CD8-positive, alpha-beta memory T cell (primary cell): ENCODE data around the gene CPXM2. TPM values are rescaled to one million over a fixed set of nuclear protein-coding genes. Genes with fewer than 3 reads are reported as not detected.

Source experiments
- CTCF ChIA-PET: fragments of 350-600 bp; sonication (Branson Sonifier 250); formaldehyde crosslinking; loops from one replicate; lab custom pipeline; 2021; ENCODE audit warnings: antibody characterized with exemption; lab: Charles Lee
- POLR2A ChIA-PET: fragments of 350-600 bp; sonication (Branson Sonifier 250); formaldehyde crosslinking; loops from one replicate; lab custom pipeline; 2021; ENCODE audit warnings: antibody characterized with exemption; lab: Charles Lee
- DNase-seq, 5 donors: peaks; one replicate each; pipeline versions ENCODE4 v3.0.0 to v3.0.0-alpha.2; 2020 to 2022; ENCODE audit warnings: mixed read lengths in 1 of 5
- H3K27ac ChIP-seq: one replicate; pipeline ENCODE4 v1.7.0; 2013; ENCODE audit warnings: low read depth, mild to moderate bottlenecking, low read length, moderate library complexity
- H3K27me3 ChIP-seq: 2 replicates; pipeline ENCODE4 v1.7.0; 2013; ENCODE audit warnings: low read length, mild to moderate bottlenecking; ENCODE audit not compliant: insufficient read depth, poor library complexity, severe bottlenecking
- H3K36me3 ChIP-seq: 2 replicates; pipeline ENCODE4 v1.7.0; 2013; ENCODE audit warnings: mild to moderate bottlenecking, low read length, moderate library complexity; ENCODE audit not compliant: insufficient read depth
- H3K4me1 ChIP-seq: 2 replicates; pipeline ENCODE4 v1.7.0; 2013; ENCODE audit warnings: mild to moderate bottlenecking, low read length, moderate library complexity; ENCODE audit not compliant: insufficient read depth
- H3K4me3 ChIP-seq: 2 replicates; pipeline ENCODE4 v1.7.0; 2013; ENCODE audit warnings: mild to moderate bottlenecking, low read length
- H3K9me3 ChIP-seq: 2 replicates; pipeline ENCODE4 v1.7.0; 2013; ENCODE audit warnings: mild to moderate bottlenecking, low read length
- H3K27ac Mint-ChIP-seq, 8 donors: one replicate each; pipeline ENCODE4 v1.8.0; 2020 to 2021; ENCODE audit warnings: mixed read lengths in 8 of 8, mild to moderate bottlenecking in 6 of 8, inconsistent platforms in 3 of 8, moderate library complexity in 3 of 8
- H3K27me3 Mint-ChIP-seq, 2 donors: one replicate each; pipeline ENCODE4 v1.8.0; 2020 to 2021; ENCODE audit warnings: mixed read lengths in 2 of 2, mild to moderate bottlenecking in 1 of 2, moderate library complexity in 1 of 2
- H3K36me3 Mint-ChIP-seq, 3 donors: one replicate each; pipeline ENCODE4 v1.8.0; 2020 to 2021; ENCODE audit warnings: mixed read lengths in 3 of 3, inconsistent platforms in 1 of 3, mild to moderate bottlenecking in 1 of 3
- H3K4me1 Mint-ChIP-seq, 3 donors: one replicate each; pipeline ENCODE4 v1.8.0; 2020 to 2021; ENCODE audit warnings: mixed read lengths in 3 of 3, inconsistent platforms in 1 of 3, mild to moderate bottlenecking in 1 of 3
- H3K4me3 Mint-ChIP-seq, 7 donors: one replicate each; pipeline ENCODE4 v1.8.0; 2020 to 2021; ENCODE audit warnings: mixed read lengths in 7 of 7, mild to moderate bottlenecking in 6 of 7, moderate library complexity in 4 of 7, inconsistent platforms in 2 of 7
- H3K9me3 Mint-ChIP-seq, 5 donors: one replicate each; pipeline ENCODE4 v1.8.0; 2020 to 2022; ENCODE audit warnings: mixed read lengths in 5 of 5, mild to moderate bottlenecking in 3 of 5, moderate library complexity in 2 of 5, inconsistent platforms in 1 of 5
- polyA plus RNA-seq: library from polyadenylated mRNA; unstranded; fragments of 300-500 nt; fragmentation: Illumina TruSeq; gene quantifications from one replicate; pipeline ENCODE4 v1.2.3, GENCODE V29; 2021
- total RNA-seq, 2 experiments: library from RNA; stranded (reverse); gene quantifications; one replicate each; pipeline ENCODE4 v1.2.3, GENCODE V29; 2021

The CPXM2 gene
- total and polyA plus RNA-seq, 3 experiments from 2014 or later = not detected

DNA sequence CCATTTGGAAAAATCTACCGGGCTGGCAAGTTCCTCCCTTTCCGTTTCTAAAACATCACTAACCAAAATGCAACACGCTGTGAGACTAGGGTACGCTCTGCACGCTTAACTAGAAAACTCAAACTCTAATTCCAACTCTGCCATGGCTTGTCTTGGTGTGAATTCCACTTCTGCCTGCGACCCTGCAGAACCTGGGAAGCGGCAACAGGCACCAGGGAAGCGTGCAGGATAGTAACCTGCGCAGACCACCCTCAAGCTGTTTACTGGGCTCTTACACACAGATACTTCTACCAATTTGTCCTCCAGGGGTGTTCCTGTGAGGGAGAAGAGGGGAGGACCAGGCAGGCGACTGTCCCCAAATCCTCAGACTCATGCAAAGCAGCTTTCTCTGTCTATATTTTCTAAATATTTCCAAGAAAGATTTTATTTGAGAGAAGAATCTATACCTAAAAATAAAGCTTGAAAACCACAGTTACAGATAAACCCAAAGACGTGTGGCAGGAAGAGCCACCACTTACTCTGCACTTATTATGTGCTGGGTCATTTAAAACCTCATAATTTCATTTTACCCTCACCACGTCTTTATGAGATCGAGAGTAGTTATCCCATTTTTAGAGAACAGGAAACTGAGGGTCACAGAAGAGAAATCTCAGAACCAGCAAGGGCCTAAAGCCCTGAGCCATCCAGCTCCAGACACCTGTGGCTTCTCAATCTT is 52.9 kb downstream of the CPXM2 start:
- Histone ChIP-seq H3K27me3 (no peaks in the 10 kb centered on the region), H3K9me3 (no peaks in the 10 kb centered on the region), H3K4me3 (no peak overlapping the region), H3K36me3 (no peaks in the 10 kb centered on the region), H3K27ac (no peak overlapping the region), H3K4me1 (no peaks in the 10 kb centered on the region)
- H3K36me3 Mint-ChIP-seq = no peaks in the 10 kb centered on the region
- ChIA-PET POLR2A (no interaction called here), CTCF (no interaction called here)
- no peak overlapping the region for H3K4me3 Mint-ChIP-seq
- DNase-seq = no peak
- H3K27ac Mint-ChIP-seq = no peak overlapping the region
- no peaks in the 10 kb centered on the region for H3K9me3 Mint-ChIP-seq
- peaks cover 3 to 12% of the 10 kb centered on the region in 2 donors for H3K27me3 Mint-ChIP-seq
- H3K4me1 Mint-ChIP-seq = no peaks in the 10 kb centered on the region

- Mint-ChIP-seq H3K4me1 (no peaks in the 10 kb centered on the region), H3K27me3 (peaks cover 3 to 12% of the 10 kb centered on the region in 2 donors), H3K4me3 (no peak overlapping the region), H3K9me3 (peaks cover 0 to 2% (median 0%) of the 10 kb centered on the region in 5 donors), H3K36me3 (no peaks in the 10 kb centered on the region), H3K27ac (no peak overlapping the region)
- Histone ChIP-seq H3K9me3 (no peaks in the 10 kb centered on the region), H3K27ac (no peak overlapping the region), H3K4me1 (no peaks in the 10 kb centered on the region), H3K4me3 (no peak overlapping the region), H3K27me3 (no peaks in the 10 kb centered on the region), H3K36me3 (no peaks in the 10 kb centered on the region)
- ChIA-PET POLR2A (no interaction called here), CTCF (no interaction called here)
- DNase-seq = no peak
Observed at GRCh38 chr10:123837756-123838155, 53.9 kb downstream of the CPXM2 start.

DNA sequence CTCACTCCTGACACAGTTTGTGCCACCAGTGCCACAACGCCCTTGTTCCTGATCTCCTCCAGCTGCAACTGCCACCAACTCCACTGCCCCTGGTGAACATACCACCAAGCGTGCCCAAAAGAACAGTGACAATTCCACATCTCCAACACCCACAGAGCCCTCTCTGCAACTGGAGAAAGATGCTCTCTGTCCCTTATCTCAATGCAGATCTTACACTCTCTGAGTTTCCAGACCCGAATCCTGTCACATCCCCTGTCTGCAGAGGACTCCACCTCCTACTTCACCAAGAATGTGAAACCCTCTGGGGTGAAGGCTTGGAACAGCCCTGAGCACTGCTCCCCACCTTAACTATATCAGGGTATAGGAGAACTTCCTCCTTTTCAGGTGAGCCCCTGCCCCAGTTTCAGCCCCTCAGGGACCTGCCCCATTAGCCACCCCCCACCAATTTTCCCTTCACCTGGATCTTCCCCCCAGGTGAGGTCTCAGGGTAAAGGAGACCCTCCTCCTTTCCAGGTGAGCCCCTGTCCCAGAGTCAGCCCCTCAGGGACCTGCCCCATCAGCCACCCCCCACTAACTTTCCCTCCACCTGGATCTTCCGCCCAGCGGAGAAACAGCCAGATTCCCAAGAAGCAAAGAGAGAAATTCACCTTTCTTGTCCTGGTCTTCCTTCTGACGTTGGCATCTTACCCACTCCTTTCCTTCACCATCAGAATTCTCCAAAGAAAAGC is 55.0 kb downstream of the CPXM2 start:
- POLR2A ChIA-PET = no interaction called here
- H3K9me3 ChIP-seq = no peaks in the 10 kb centered on the region
- H3K36me3 ChIP-seq = no peaks in the 10 kb centered on the region
- H3K4me3 ChIP-seq = no peak overlapping the region
- no peak for DNase-seq
- no peaks in the 10 kb centered on the region for H3K4me1 ChIP-seq
- no peaks in the 10 kb centered on the region for H3K27me3 ChIP-seq
- Mint-ChIP-seq H3K27me3 (peaks cover 3 to 12% of the 10 kb centered on the region in 2 donors), H3K27ac (peak overlapping the region in 2 of 8 donors; percentile 23 to 64), H3K36me3 (no peaks in the 10 kb centered on the region), H3K4me3 (no peak overlapping the region), H3K4me1 (no peaks in the 10 kb centered on the region), H3K9me3 (peaks cover 0 to 2% (median 1%) of the 10 kb centered on the region in 5 donors)
- no peak overlapping the region for H3K27ac ChIP-seq
- CTCF ChIA-PET = no interaction called here

GRCh38 chr10:123835575-123835974 is 56.0 kb downstream of the CPXM2 start:
- H3K27me3 Mint-ChIP-seq = peaks cover 3 to 14% of the 10 kb centered on the region in 2 donors
- no peak overlapping the region for H3K4me3 Mint-ChIP-seq

DNA sequence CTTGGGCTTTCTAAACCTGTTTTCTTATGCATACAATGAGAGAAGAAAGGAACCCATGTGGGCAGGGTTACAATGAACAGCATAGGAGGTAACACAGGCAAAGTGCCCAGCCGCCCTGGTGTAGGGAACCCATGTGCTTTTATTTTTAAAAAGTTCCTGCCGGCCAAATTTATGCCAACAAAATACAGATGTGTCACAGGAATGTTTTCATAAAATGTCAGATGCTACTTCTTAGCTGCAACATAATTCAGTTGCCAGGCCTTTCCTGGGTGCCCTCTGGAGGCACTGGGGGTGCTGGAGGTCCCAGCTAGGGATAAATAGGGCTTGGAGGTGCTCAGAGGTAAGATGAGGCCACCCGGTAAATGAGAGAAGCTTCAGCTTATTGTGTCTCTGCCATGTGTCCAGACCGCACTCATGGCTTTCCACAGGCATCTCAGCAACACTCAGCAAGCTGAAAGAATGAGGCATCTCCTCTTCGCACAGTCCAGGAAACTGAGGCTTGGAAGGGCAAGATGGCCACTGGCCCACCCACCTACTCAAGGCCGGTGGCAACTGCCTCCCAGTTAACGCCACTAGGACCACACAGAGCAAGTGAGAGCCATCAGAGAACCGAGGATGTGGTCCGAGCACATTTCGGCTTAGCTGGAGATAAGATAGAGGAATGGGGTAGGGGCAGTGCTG is 58.3 kb downstream of the CPXM2 start:
- Histone ChIP-seq H3K4me3 (no peak overlapping the region), H3K36me3 (no peaks in the 10 kb centered on the region), H3K4me1 (no peaks in the 10 kb centered on the region), H3K27ac (no peak overlapping the region), H3K9me3 (no peaks in the 10 kb centered on the region), H3K27me3 (no peaks in the 10 kb centered on the region)
- POLR2A ChIA-PET = no interaction called here
- no peak for DNase-seq
- peaks cover 7 to 14% of the 10 kb centered on the region in 2 donors for H3K27me3 Mint-ChIP-seq
- H3K4me1 Mint-ChIP-seq = no peaks in the 10 kb centered on the region
- no peak overlapping the region for H3K4me3 Mint-ChIP-seq
- CTCF ChIA-PET = no interaction called here
- peaks cover 0 to 5% (median 4%) of the 10 kb centered on the region in 5 donors for H3K9me3 Mint-ChIP-seq
- H3K36me3 Mint-ChIP-seq = no peaks in the 10 kb centered on the region
- no peak overlapping the region for H3K27ac Mint-ChIP-seq

More at GRCh38 chr10:123835575-123835974, 56.0 kb downstream of the CPXM2 start:
- no peaks in the 10 kb centered on the region for H3K27me3 ChIP-seq
- Mint-ChIP-seq H3K4me1 (no peaks in the 10 kb centered on the region), H3K9me3 (peaks cover 0 to 4% (median 2%) of the 10 kb centered on the region in 5 donors), H3K36me3 (no peaks in the 10 kb centered on the region), H3K27ac (no peak overlapping the region)
- no peaks in the 10 kb centered on the region for H3K9me3 ChIP-seq
- no peak overlapping the region for H3K4me3 ChIP-seq
- POLR2A ChIA-PET = no interaction called here
- no peak for DNase-seq
- no peak overlapping the region for H3K27ac ChIP-seq
- CTCF ChIA-PET = no interaction called here
- H3K4me1 ChIP-seq = no peaks in the 10 kb centered on the region
- no peaks in the 10 kb centered on the region for H3K36me3 ChIP-seq

DNA sequence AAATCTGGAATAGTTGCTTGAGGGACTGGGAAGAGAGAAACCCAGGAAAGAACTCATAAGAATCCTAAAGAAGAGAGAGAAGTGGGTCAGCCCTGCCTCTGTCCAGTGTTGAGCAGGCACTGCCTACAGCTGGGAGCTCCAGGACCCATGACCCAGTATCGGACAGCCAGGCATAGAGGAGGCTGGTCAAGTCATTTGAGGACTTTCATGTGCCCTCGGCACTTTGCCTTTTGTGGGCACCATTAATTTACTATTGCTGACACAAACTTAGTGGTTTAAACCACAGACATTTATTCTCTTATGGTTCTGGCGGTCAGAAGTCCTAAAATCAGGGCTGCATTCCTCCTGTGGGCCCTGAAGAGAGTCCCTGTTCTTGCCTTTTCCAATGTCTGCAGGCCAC is 60.3 kb downstream of the CPXM2 start:
- no peaks in the 10 kb centered on the region for H3K36me3 ChIP-seq
- no peak for DNase-seq
- no peaks in the 10 kb centered on the region for H3K9me3 ChIP-seq
- Mint-ChIP-seq H3K4me3 (no peak overlapping the region), H3K9me3 (peaks cover 0 to 6% (median 5%) of the 10 kb centered on the region in 5 donors), H3K4me1 (no peaks in the 10 kb centered on the region), H3K27me3 (peaks cover 5 to 11% of the 10 kb centered on the region in 2 donors), H3K36me3 (no peaks in the 10 kb centered on the region), H3K27ac (no peak overlapping the region)
- POLR2A ChIA-PET = no interaction called here
- H3K27me3 ChIP-seq = no peaks in the 10 kb centered on the region
- no peak overlapping the region for H3K27ac ChIP-seq
- no peaks in the 10 kb centered on the region for H3K4me1 ChIP-seq
- H3K4me3 ChIP-seq = no peak overlapping the region
- CTCF ChIA-PET = no interaction called here

DNA sequence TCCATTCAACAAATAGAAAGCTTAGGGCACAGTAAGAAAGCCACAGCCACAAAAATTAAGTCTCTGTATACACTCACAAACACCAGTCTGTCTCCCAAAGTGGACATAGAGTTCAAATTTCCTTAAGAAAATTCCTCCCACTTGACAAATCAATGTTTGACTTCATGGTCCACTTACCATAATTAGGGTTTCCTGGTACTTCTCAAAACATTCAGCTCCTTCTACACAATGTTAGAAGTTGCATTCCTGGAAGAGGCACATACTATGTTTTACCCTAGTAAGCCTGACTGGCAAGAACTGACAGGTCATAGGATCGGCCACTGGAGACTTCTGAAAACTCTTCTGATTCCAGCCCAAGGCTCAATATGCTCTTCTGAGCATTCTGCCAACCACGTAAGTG is 70.5 kb downstream of the CPXM2 start:
- no peak overlapping the region for H3K27ac ChIP-seq
- H3K4me1 ChIP-seq = no peaks in the 10 kb centered on the region
- no peak overlapping the region for H3K27ac Mint-ChIP-seq
- H3K27me3 ChIP-seq = no peaks in the 10 kb centered on the region
- no peaks in the 10 kb centered on the region for H3K4me1 Mint-ChIP-seq
- CTCF ChIA-PET = no interaction called here
- peaks cover 1 to 13% of the 10 kb centered on the region in 2 donors for H3K27me3 Mint-ChIP-seq
- no peaks in the 10 kb centered on the region for H3K36me3 ChIP-seq
- H3K9me3 ChIP-seq = no peaks in the 10 kb centered on the region
- H3K36me3 Mint-ChIP-seq = peaks cover 0 to 2% (median 0%) of the 10 kb centered on the region in 3 donors
- POLR2A ChIA-PET = no interaction called here
- H3K9me3 Mint-ChIP-seq = peaks cover 2 to 7% (median 3%) of the 10 kb centered on the region in 5 donors
- H3K4me3 Mint-ChIP-seq = no peak overlapping the region
- H3K4me3 ChIP-seq = no peak overlapping the region
- DNase-seq = no peak

DNA sequence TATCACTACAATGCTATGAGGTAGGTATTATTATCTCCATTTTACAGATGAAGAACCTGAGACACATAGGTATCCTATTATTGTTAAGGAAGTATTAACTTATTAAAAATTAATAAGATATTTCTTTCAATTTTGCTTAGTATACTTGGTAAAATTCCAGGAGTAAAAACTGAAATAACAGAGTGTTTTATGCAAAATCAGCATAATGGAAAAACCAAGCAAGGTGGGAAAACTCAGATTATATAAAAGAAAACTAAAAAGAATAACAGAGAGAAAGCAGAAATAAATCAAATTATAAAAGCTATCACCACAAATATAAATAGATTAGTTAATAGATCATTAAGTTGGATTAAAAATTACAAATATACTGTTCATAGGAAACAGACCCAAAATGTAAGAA is 82.0 kb downstream of the CPXM2 start:
- H3K4me1 ChIP-seq = no peaks in the 10 kb centered on the region
- ChIA-PET CTCF (no interaction called here), POLR2A (no interaction called here)
- no peaks in the 10 kb centered on the region for H3K4me1 Mint-ChIP-seq
- H3K27ac ChIP-seq = no peak overlapping the region
- H3K9me3 ChIP-seq = no peaks in the 10 kb centered on the region
- DNase-seq = no peak
- no peaks in the 10 kb centered on the region for H3K36me3 Mint-ChIP-seq
- H3K9me3 Mint-ChIP-seq = peaks cover 0 to 5% (median 0%) of the 10 kb centered on the region in 5 donors
- H3K27me3 Mint-ChIP-seq = peaks cover 16 to 23% of the 10 kb centered on the region in 2 donors
- H3K27ac Mint-ChIP-seq = no peak overlapping the region
- H3K4me3 ChIP-seq = no peak overlapping the region
- H3K36me3 ChIP-seq = no peaks in the 10 kb centered on the region
- no peaks in the 10 kb centered on the region for H3K27me3 ChIP-seq
- no peak overlapping the region for H3K4me3 Mint-ChIP-seq
